Keratinocyte (primary cell): Measurements from ENCODE around the gene ARFGEF3. TPM values are rescaled to one million over a fixed set of nuclear protein-coding genes. Genes with fewer than 3 reads are reported as not detected.

Experiments used
- DNase-seq: peaks from one replicate; pipeline ENCODE4 v3.0.0-alpha.2; 2011; ENCODE audit warnings: low read depth, missing footprints, low spot score
- FAIRE-seq: peaks from 2 replicates; lab custom pipeline; 2011; peaks lifted over from hg19 to GRCh38; lab: Jason Lieb, UNC
- H2AFZ ChIP-seq: 2 replicates; pipeline ENCODE4 v1.6.0; 2012; ENCODE audit warnings: low read length, control low read depth, inconsistent platforms; ENCODE audit not compliant: control insufficient read depth
- H3K27ac ChIP-seq: 2 replicates; pipeline ENCODE4 v1.5.1; 2011; ENCODE audit warnings: low read length; ENCODE audit not compliant: control insufficient read depth, insufficient read depth
- H3K27me3 ChIP-seq: 3 replicates; pipeline ENCODE4 v1.6.0; 2011; ENCODE audit warnings: low read length; ENCODE audit not compliant: control insufficient read depth, insufficient read depth; ENCODE audit errors: extremely low read depth
- H3K36me3 ChIP-seq, 2 experiments: 2 replicates in 1 of 2; 3 replicates in 1 of 2; pipeline ENCODE4 v1.5.1; 2011; ENCODE audit warnings: low read length in 2 of 2, mild to moderate bottlenecking in 1 of 2; ENCODE audit not compliant: control insufficient read depth in 2 of 2, insufficient read depth in 2 of 2; ENCODE audit errors: extremely low read depth in 1 of 2
- H3K4me1 ChIP-seq: 3 replicates; pipeline ENCODE4 v1.5.1; 2011; ENCODE audit warnings: low read length; ENCODE audit not compliant: control insufficient read depth, insufficient read depth; ENCODE audit errors: extremely low read depth
- H3K4me2 ChIP-seq: 3 replicates; pipeline ENCODE4 v1.6.0; 2011; ENCODE audit warnings: low read depth, low read length; ENCODE audit not compliant: control insufficient read depth, insufficient read depth; ENCODE audit errors: extremely low read depth
- H3K4me3 ChIP-seq, 3 experiments: fragments of 200-600 bp in 1 of 3; sonication (generic) in 1 of 3; 2 replicates in 2 of 3; 3 replicates in 1 of 3; pipeline ENCODE4 v1.5.1; 2011 to 2016; ENCODE audit warnings: low read length in 3 of 3, mild to moderate bottlenecking in 3 of 3, control low read depth in 2 of 3, inconsistent platforms in 1 of 3, low read depth in 1 of 3, mixed read lengths in 1 of 3, mixed run types in 1 of 3, moderate library complexity in 1 of 3; ENCODE audit not compliant: control insufficient read depth in 2 of 3, insufficient read depth in 2 of 3; ENCODE audit errors: extremely low read depth in 1 of 3
- H3K79me2 ChIP-seq: 2 replicates; pipeline ENCODE4 v1.6.0; 2012; ENCODE audit warnings: low read length; ENCODE audit not compliant: control insufficient read depth, insufficient read depth
- H3K9ac ChIP-seq: 3 replicates; pipeline ENCODE4 v1.6.0; 2011; ENCODE audit warnings: low read length; ENCODE audit not compliant: control insufficient read depth, insufficient read depth; ENCODE audit errors: extremely low read depth
- H3K9me1 ChIP-seq: 3 replicates; pipeline ENCODE4 v1.6.0; 2011; ENCODE audit warnings: low read length; ENCODE audit not compliant: control insufficient read depth, insufficient read depth; ENCODE audit errors: extremely low read depth
- H3K9me3 ChIP-seq: 2 replicates; pipeline ENCODE4 v1.5.1; 2012; ENCODE audit warnings: low read depth, low read length; ENCODE audit not compliant: control insufficient read depth
- H4K20me1 ChIP-seq: 3 replicates; pipeline ENCODE4 v1.6.0; 2011; ENCODE audit warnings: low read length; ENCODE audit not compliant: control insufficient read depth, insufficient read depth; ENCODE audit errors: extremely low read depth
- EZH2 ChIP-seq: IDR thresholded peaks from one replicate; pipeline ENCODE4 v1.6.1; 2012; ENCODE audit warnings: inconsistent platforms, mild to moderate bottlenecking, low read length, moderate library complexity
- dilution Hi-C: fragments of 300-500 bp; cut with MboI; formaldehyde crosslinking; loops from one replicate; pipeline ENCODE4 v1.7.0; 2020; ENCODE audit warnings: low sequenced_read_pairs; ENCODE audit not compliant: extremely low pct_ligation_motif_present
- polyA plus RNA-seq, 5 experiments: library from polyadenylated mRNA; depleted of rRNA in 3 of 5; stranded (reverse) in 3 of 5; stranded (forward) in 1 of 5; unstranded in 1 of 5; fragments of >200 nt; gene quantifications; 1 replicate in 1 of 5; 2 replicates in 3 of 5; 3 replicates in 1 of 5; pipeline versions ENCODE4 v1.2.1 to v1.2.3, GENCODE V29; 2011 to 2012; ENCODE audit warnings: missing spikeins in 2 of 5, low read depth in 1 of 5, low replicate concordance in 1 of 5
- TF ChIP-seq, protein P1 (sequence below), 3 experiments: IDR thresholded peaks in 1 of 3; conservative IDR thresholded peaks in 1 of 3; optimal IDR thresholded peaks in 1 of 3; 2 replicates in 2 of 3; 3 replicates in 1 of 3; pipeline versions ENCODE3 to v1.5.1; 2011; ENCODE audit warnings: low read length in 3 of 3, mild to moderate bottlenecking in 3 of 3, moderate library complexity in 2 of 3, control low read depth in 1 of 3, inconsistent platforms in 1 of 3; ENCODE audit not compliant: insufficient read depth in 2 of 3; ENCODE audit errors: extremely low read depth in 1 of 3

The ARFGEF3 gene
- polyA plus RNA-seq, 1 donor (not counting 4 experiments of a cell fraction or from before 2014, with no cell fraction given) = 0.09 TPM

- Histone ChIP-seq H3K27me3 (no peaks in the 10 kb centered on the region), H3K9ac (no peak overlapping the region), H3K9me1 (no peaks in the 10 kb centered on the region), H3K36me3 (no peaks in the 10 kb centered on the region), H2AFZ (peak overlapping the region; percentile 60), H3K4me1 (peaks cover 11% of the 10 kb centered on the region), H3K4me2 (no peak overlapping the region), H3K9me3 (no peaks in the 10 kb centered on the region), H4K20me1 (no peaks in the 10 kb centered on the region), H3K27ac (no peak overlapping the region), H3K79me2 (no peaks in the 10 kb centered on the region), H3K4me3 (no peak overlapping the region)
- FAIRE-seq = peak; percentile 49
- TF ChIP-seq EZH2 = no peak
- TF ChIP-seq, protein P1, sequence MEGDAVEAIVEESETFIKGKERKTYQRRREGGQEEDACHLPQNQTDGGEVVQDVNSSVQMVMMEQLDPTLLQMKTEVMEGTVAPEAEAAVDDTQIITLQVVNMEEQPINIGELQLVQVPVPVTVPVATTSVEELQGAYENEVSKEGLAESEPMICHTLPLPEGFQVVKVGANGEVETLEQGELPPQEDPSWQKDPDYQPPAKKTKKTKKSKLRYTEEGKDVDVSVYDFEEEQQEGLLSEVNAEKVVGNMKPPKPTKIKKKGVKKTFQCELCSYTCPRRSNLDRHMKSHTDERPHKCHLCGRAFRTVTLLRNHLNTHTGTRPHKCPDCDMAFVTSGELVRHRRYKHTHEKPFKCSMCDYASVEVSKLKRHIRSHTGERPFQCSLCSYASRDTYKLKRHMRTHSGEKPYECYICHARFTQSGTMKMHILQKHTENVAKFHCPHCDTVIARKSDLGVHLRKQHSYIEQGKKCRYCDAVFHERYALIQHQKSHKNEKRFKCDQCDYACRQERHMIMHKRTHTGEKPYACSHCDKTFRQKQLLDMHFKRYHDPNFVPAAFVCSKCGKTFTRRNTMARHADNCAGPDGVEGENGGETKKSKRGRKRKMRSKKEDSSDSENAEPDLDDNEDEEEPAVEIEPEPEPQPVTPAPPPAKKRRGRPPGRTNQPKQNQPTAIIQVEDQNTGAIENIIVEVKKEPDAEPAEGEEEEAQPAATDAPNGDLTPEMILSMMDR (optimal IDR thresholded peaks at IDR 0.05 in 1 of 3, IDR thresholded peaks at IDR 0.05 in 1 of 3, conservative IDR thresholded peaks at IDR 0.05 in 1 of 3; ENCODE audit: extremely low read depth in 1 of 3, insufficient read depth in 2 of 3, low read length in 3 of 3) = peak in 2 of 3 experiments; percentile 14 to 50
- DNase-seq = no peak
- dilution Hi-C loops = no loop called here
These were observed 146.3 kb downstream of the ARFGEF3 start for GRCh38 chr6:138307816-138308730.

GRCh38 chr6:138308731-138309110 is 147.0 kb downstream of the ARFGEF3 start:
- no peaks in the 10 kb centered on the region for H4K20me1 ChIP-seq
- FAIRE-seq = no peak
- no peaks in the 10 kb centered on the region for H3K36me3 ChIP-seq
- peaks cover 11% of the 10 kb centered on the region for H3K4me1 ChIP-seq
- no peaks in the 10 kb centered on the region for H3K9me3 ChIP-seq
- no peaks in the 10 kb centered on the region for H3K9me1 ChIP-seq
- H3K4me2 ChIP-seq = no peak overlapping the region
- dilution Hi-C loops = no loop called here
- H3K79me2 ChIP-seq = no peaks in the 10 kb centered on the region
- no peak overlapping the region for H3K9ac ChIP-seq
- DNase-seq = no peak
- H3K27me3 ChIP-seq = no peaks in the 10 kb centered on the region
- TF ChIP-seq, protein P1 (optimal IDR thresholded peaks at IDR 0.05 in 1 of 3, IDR thresholded peaks at IDR 0.05 in 1 of 3, conservative IDR thresholded peaks at IDR 0.05 in 1 of 3; ENCODE audit: extremely low read depth in 1 of 3, insufficient read depth in 2 of 3, low read length in 3 of 3) = no peak
- no peak for TF ChIP-seq EZH2
- H3K27ac ChIP-seq = no peak overlapping the region
- no peak overlapping the region for H3K4me3 ChIP-seq
- no peak overlapping the region for H2AFZ ChIP-seq
